GM19467 (cell line): ENCODE data around the gene APAF1.
"Not testable (repeated sequence)": the region's sequence is repeated elsewhere in the genome, so short reads cannot be mapped to it uniquely, and the experiment has no call there.

Source experiments
- ATAC-seq: cut with Tn5 transposase; IDR thresholded peaks from one replicate; pipeline ENCODE4 v1.9.1; 2021; ENCODE audit warnings: mild to moderate bottlenecking, moderate library complexity; ENCODE audit not compliant: unreplicated experiment

The APAF1 gene

GRCh38 chr12:98754095-98754494, 109.0 kb downstream of the APAF1 start:
- peak; percentile 100 for ATAC-seq

- not testable (repeated sequence) for ATAC-seq
These were observed 110.8 kb downstream of the APAF1 start for GRCh38 chr12:98755855-98756254.

- no peak for ATAC-seq
These were observed 112.4 kb downstream of the APAF1 start for GRCh38 chr12:98757455-98757854.

GRCh38 chr12:98758331-98758730, 113.2 kb downstream of the APAF1 start:
- no peak for ATAC-seq

GRCh38 chr12:98763656-98764055, 118.6 kb downstream of the APAF1 start:
- no peak for ATAC-seq

GRCh38 chr12:98767248-98767647, 122.2 kb downstream of the APAF1 start:
- ATAC-seq, result no peak

GRCh38 chr12:98769068-98769467, 124.0 kb downstream of the APAF1 start:
- ATAC-seq, result no peak

- no peak for ATAC-seq
These were observed 125.1 kb downstream of the APAF1 start for GRCh38 chr12:98770230-98770629.

GRCh38 chr12:98771811-98772752, 127.0 kb downstream of the APAF1 start:
- ATAC-seq, result no peak

- ATAC-seq, result no peak
These were observed 127.7 kb downstream of the APAF1 start for GRCh38 chr12:98772818-98773217.

GRCh38 chr12:98780261-98780660, 135.2 kb downstream of the APAF1 start:
- ATAC-seq, result no peak

GRCh38 chr12:98783420-98783819, 138.3 kb downstream of the APAF1 start:
- no peak for ATAC-seq
